Ectodermal cell (in vitro differentiated cells): ENCODE results near the gene ST7.
"Not testable (repeated sequence)": the region's sequence is repeated elsewhere in the genome, so short reads cannot be mapped to it uniquely, and the experiment has no call there.

Experiments
- H3K27ac ChIP-seq: 2 replicates; pipeline ENCODE4 v1.7.0; 2013; ENCODE audit warnings: mild to moderate bottlenecking, low read depth, low read length; ENCODE audit not compliant: insufficient read depth, poor library complexity, severe bottlenecking
- H3K27me3 ChIP-seq: 2 replicates; pipeline ENCODE4 v1.7.0; 2013; ENCODE audit warnings: mild to moderate bottlenecking, low read length; ENCODE audit not compliant: insufficient read depth, control insufficient read depth, poor library complexity, severe bottlenecking
- H3K36me3 ChIP-seq: one replicate; pipeline ENCODE4 v1.7.0; 2013; ENCODE audit warnings: low read length; ENCODE audit not compliant: control insufficient read depth, insufficient read depth
- H3K4me1 ChIP-seq: one replicate; pipeline ENCODE4 v1.7.0; 2013; ENCODE audit warnings: low read length; ENCODE audit not compliant: control insufficient read depth, insufficient read depth
- H3K4me3 ChIP-seq: 2 replicates; pipeline ENCODE4 v1.7.0; 2013; ENCODE audit warnings: low read depth, low read length, control low read depth; ENCODE audit not compliant: insufficient read depth
- H3K9me3 ChIP-seq: 2 replicates; pipeline ENCODE4 v1.7.0; 2013; ENCODE audit warnings: mild to moderate bottlenecking, low read length, moderate library complexity; ENCODE audit not compliant: control insufficient read depth
- WGBS, 2 experiments: methylation state at CpG; one replicate each; pipeline ENCODE4 v1.1.7; 2013; ENCODE audit warnings: missing lambda C conversion rate in 2 of 2; 5-methylcytosine and 5-hydroxymethylcytosine counted together

ST7 gene

DNA sequence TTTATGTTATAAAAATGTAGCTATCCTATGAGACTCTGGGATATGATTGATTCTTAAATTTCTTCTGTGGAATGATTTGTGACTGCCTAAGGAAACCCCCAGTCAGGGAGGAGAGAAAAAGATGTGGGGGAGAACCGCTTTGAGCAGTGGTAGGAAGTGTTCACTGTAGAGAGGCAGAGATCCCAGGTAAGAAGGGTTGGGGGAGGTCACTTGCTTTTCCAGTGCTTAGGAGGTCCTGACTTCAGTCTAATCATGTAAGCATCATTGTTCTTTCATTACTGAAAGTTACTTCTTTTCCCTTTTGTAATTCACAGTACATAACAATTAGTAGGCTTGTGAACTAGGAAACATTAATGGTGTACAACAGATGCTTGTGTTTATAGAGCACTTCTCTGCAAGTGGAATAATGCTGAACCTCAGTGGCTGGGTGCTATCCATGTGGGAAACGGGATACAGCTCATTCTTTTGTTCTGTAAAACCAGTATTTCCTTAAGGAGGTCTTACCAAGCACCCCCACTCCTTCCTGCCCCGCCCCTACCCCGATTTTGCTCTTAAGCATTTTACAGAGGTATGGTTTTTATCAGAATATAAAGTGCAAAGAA, 165.4 kb downstream of the ST7 start:
- WGBS, 2 experiments = 47 to 53% methylated on average over 2 to 3 of the region's 4 CpGs
- Histone ChIP-seq H3K4me3 (no peak overlapping the region), H3K27me3 (no peaks in the 10 kb centered on the region), H3K27ac (no peak overlapping the region), H3K4me1 (peaks cover 3% of the 10 kb centered on the region), H3K36me3 (no peaks in the 10 kb centered on the region), H3K9me3 (no peaks in the 10 kb centered on the region)

- Histone ChIP-seq H3K27ac (no peak overlapping the region), H3K27me3 (no peaks in the 10 kb centered on the region), H3K36me3 (no peaks in the 10 kb centered on the region), H3K4me3 (no peak overlapping the region), H3K9me3 (no peaks in the 10 kb centered on the region), H3K4me1 (peaks cover 3% of the 10 kb centered on the region)
- WGBS, 2 experiments = 2 to 12% methylated on average over 5 to 6 of the region's 7 CpGs
Measured at GRCh38 chr7:117119192-117119924, 166.1 kb downstream of the ST7 start.

DNA sequence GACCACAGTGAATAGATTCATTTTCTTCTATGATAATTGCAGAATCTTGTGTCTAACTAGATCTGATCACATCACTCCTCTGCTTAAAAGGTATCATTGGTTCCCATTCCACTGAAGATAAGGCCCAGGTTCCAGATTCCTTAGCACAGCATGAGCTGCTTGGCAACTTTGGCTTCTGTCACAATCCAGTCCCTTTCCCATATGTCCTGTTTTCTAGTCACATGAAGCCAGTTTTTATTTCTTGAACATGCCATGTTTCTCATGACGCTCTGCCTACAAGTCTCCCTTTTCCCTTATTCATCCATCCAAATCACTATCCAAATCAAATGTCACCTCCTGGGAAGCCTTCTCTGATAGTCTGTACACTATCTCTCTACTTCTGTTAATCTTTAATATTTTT, 167.0 kb downstream of the ST7 start:
- WGBS, 2 experiments = 89 to 91% methylated on average over 1 of the region's 1 CpG

GRCh38 chr7:117122036-117122435, 168.7 kb downstream of the ST7 start:
- H3K4me3 ChIP-seq, H3K27me3 ChIP-seq, H3K27ac ChIP-seq, H3K9me3 ChIP-seq, H3K36me3 ChIP-seq, H3K4me1 ChIP-seq: not testable (repeated sequence)
- 95 to 100% methylated on average over 1 of the region's 1 CpG for WGBS, 2 experiments

More for the DNA sequence above, 167.0 kb downstream of the ST7 start:
- not testable (repeated sequence) for H3K4me3 ChIP-seq, H3K27ac ChIP-seq, H3K4me1 ChIP-seq, H3K27me3 ChIP-seq, H3K9me3 ChIP-seq, H3K36me3 ChIP-seq

- Histone ChIP-seq H3K4me1 (peaks cover 3% of the 10 kb centered on the region), H3K9me3 (no peaks in the 10 kb centered on the region), H3K36me3 (no peaks in the 10 kb centered on the region), H3K4me3 (no peak overlapping the region), H3K27ac (no peak overlapping the region), H3K27me3 (no peaks in the 10 kb centered on the region)
Measured at GRCh38 chr7:117122536-117122935, 169.2 kb downstream of the ST7 start.

GRCh38 chr7:117123311-117123926, 170.1 kb downstream of the ST7 start:
- H3K27ac ChIP-seq = no peak overlapping the region
- 72 to 90% methylated on average over 1 to 2 of the region's 2 CpGs for WGBS, 2 experiments
- H3K4me1 ChIP-seq = peaks cover 3% of the 10 kb centered on the region
- H3K36me3 ChIP-seq = no peaks in the 10 kb centered on the region
- H3K4me3 ChIP-seq = no peak overlapping the region
- H3K27me3 ChIP-seq = no peaks in the 10 kb centered on the region
- no peaks in the 10 kb centered on the region for H3K9me3 ChIP-seq

DNA sequence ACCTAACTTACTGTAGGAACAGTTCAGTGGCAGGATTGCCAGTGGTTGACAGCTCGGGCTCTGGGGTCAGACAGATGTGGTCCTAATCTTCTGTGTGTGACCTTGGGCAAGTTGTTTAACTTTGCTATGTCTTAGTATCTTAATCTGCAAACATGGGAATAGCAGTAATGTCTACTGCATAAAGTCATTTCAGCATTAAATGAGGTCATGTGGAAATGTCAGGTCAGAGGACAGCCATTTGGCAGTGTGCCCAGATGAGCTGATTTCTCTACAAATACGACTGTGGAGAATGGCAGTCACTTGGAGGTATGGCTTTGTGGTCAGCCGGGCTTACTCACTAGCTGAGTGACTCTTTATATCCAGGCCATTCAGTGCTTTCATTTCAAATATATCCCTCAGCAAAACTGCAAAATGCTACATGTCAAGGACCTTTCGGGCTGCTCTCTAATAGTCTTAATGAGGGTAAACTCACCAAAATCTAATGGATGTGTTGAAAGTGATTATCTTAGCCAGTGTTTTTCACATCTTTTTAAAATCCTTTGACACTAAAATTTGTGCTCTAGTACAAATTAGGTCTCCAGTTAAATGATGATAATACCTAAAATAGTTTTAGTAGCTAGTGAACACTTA, 171.4 kb downstream of the ST7 start:
- Histone ChIP-seq H3K27ac (no peak overlapping the region), H3K4me3 (no peak overlapping the region), H3K9me3 (no peaks in the 10 kb centered on the region), H3K4me1 (no peaks in the 10 kb centered on the region), H3K27me3 (no peaks in the 10 kb centered on the region), H3K36me3 (no peaks in the 10 kb centered on the region)
- WGBS, 2 experiments = 83 to 85% methylated on average over 3 to 4 of the region's 4 CpGs

DNA sequence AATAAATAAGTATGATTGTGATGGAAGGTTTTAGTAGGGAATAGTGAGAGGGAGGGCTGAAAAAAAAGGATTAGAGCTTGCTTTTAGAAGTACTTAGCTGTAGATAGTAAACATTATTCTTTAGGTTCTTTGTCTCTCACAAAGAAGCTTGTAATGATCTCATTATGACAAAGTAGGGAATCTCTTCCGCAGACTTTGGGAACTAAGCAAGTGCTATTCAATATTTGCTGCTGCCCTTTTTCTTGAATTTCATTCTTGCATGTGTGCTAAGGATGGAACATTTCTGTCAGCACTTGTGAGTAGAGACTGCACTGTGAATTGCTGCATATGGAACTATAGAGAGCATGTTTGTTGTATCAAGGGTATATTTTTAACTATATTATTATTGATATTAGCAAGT, 173.4 kb downstream of the ST7 start:
- Histone ChIP-seq H3K27ac (no peak overlapping the region), H3K4me3 (no peak overlapping the region), H3K9me3 (no peaks in the 10 kb centered on the region), H3K4me1 (no peaks in the 10 kb centered on the region), H3K27me3 (no peaks in the 10 kb centered on the region), H3K36me3 (no peaks in the 10 kb centered on the region)
- 63 to 67% methylated on average over 1 of the region's 1 CpG for WGBS, 2 experiments

- Histone ChIP-seq H3K4me3 (no peak overlapping the region), H3K27ac (no peak overlapping the region), H3K4me1 (no peaks in the 10 kb centered on the region), H3K36me3 (no peaks in the 10 kb centered on the region), H3K27me3 (no peaks in the 10 kb centered on the region), H3K9me3 (no peaks in the 10 kb centered on the region)
- WGBS, 2 experiments = 44% methylated on average over 1 of the region's 2 CpGs; no CpG with 5 or more reads in 1 of the 2 experiments
Measured at GRCh38 chr7:117127585-117128168, 174.4 kb downstream of the ST7 start.

DNA sequence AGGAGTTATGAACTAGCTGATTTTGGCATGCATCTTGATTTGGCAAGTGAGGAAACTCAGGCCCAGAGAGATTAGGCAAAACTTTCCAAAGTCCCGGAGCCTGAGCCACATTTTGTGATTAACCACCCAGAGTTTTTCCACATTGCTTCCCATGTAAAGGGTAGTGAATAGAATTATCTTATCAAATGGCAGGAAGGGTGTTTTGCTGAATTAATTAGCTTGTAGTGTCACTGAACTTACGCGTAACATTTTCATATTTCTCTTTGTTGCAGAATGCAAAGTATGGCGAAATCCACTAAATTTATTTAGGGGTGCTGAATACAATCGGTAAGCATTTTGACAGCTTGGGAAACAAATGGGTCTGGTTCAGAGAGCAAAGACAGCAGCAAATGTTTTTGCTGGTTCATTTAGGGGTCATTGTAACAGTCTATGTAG, 176.2 kb downstream of the ST7 start:
- no peak overlapping the region for H3K4me3 ChIP-seq
- no peaks in the 10 kb centered on the region for H3K36me3 ChIP-seq
- 96 to 97% methylated on average over 5 of the region's 5 CpGs for WGBS, 2 experiments
- no peaks in the 10 kb centered on the region for H3K9me3 ChIP-seq
- H3K4me1 ChIP-seq = no peaks in the 10 kb centered on the region
- no peak overlapping the region for H3K27ac ChIP-seq
- no peaks in the 10 kb centered on the region for H3K27me3 ChIP-seq
